ENCODE data around the gene DOCK9.

DOCK9 gene

GRCh38 chr13:98950705-98951104 lies 27.2 kb downstream of the DOCK9 start:
- DNase-seq (ENCODE audit: low read depth, low spot score) = no peak

DNA sequence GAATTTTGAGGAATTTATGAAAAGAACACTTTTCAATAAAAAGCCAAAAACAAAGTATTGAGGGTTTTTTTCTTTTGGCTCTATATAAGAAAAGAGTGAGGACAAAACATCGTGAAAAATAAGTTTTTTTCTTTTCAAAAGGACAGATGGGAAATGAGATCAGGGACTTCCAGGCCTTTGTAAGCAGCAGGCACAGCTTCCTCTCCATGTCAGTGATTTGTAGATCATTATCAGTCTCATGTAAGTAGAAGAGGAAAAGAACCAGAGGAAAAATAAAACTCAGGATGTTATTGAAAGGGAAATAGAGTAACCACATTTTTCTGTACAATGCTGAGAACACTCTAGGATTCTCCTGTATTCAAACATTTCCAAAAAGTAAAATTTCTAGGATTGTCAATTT lies 29.9 kb downstream of the DOCK9 start:
- DNase-seq (ENCODE audit: low read depth, low spot score) = no peak

- no peak for DNase-seq (ENCODE audit: low read depth, low spot score)
Observed at GRCh38 chr13:98945863-98946605, 31.8 kb downstream of the DOCK9 start.

GRCh38 chr13:98944336-98944735 lies 33.5 kb downstream of the DOCK9 start:
- DNase-seq (ENCODE audit: low read depth, low spot score) = no peak

DNA sequence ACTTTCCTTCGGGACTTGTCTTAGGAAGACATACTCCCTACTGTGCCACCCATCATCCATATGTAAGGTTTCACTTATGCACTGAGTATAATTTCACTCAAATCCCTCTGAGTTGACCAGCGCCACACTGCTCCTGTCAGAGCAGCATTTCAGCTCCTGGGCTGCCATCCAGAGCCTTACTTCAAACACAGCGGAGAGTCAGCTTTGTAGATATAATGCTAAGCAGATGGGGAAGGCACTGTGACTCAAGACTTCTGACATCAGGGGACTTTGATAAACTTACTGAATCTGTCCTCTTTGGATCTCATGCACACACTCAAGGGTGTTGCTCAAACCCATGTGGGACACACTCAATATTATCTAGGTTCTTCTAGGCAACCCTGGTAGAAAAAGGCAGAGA lies 34.9 kb downstream of the DOCK9 start:
- no peak for DNase-seq (ENCODE audit: low read depth, low spot score)

DNA sequence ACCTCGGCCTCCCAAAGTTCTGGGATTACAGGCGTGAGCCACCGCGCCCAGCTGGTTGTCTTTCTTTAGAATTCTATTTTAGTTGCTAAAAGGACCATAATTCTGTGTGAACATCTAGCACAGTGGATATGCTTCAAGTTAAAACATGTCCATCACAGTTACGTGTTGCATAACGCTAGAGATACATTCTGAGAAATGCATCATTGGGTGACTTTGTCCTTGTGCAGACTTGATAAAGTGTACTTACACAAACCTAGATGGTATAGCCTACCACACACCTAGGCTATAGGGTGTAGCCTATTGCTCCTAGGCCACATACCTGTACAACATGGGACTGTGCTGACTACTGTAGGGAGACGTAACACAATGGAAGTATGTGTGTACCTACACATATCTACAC lies 35.4 kb downstream of the DOCK9 start:
- DNase-seq (ENCODE audit: low read depth, low spot score) = no peak

DNA sequence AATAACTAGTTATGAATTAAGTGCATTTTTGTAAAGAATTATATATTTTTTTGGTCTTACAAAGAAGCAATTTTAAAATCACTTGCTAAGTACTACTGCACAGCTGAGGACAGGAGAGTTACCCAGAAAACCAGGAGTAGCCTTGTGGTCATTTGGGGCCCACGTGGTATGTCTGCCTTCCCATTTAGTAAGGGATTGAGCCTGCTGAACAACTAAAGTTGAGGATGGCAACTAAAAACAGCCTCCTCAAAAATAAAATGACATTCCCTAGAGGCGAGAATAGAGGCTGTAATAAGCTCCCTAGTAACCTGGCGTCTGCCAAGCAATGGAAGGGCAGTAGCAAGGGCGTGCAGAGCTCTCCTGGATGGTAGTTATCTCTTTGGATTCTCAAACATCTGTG lies 36.3 kb downstream of the DOCK9 start:
- DNase-seq (ENCODE audit: low read depth, low spot score) = no peak

DNA sequence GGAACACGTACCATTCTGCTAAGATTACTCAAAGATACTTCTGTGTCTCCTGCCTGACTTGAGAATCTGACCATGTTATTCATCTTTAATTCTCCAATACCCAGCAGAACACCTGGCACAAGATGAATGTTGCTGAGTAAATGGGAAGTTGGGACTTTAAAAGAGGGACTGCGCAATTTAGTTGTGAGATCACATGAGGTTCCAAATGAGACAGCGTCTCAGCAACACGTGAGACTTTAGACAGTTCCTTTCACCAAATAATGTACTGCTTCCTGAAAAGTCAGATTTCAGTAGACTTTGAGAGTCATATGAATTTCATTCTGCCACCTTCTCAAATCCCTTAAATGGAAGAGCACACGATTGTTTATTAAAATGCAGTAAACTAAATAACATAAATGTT lies 36.7 kb downstream of the DOCK9 start:
- DNase-seq (ENCODE audit: low read depth, low spot score) = no peak

DNA sequence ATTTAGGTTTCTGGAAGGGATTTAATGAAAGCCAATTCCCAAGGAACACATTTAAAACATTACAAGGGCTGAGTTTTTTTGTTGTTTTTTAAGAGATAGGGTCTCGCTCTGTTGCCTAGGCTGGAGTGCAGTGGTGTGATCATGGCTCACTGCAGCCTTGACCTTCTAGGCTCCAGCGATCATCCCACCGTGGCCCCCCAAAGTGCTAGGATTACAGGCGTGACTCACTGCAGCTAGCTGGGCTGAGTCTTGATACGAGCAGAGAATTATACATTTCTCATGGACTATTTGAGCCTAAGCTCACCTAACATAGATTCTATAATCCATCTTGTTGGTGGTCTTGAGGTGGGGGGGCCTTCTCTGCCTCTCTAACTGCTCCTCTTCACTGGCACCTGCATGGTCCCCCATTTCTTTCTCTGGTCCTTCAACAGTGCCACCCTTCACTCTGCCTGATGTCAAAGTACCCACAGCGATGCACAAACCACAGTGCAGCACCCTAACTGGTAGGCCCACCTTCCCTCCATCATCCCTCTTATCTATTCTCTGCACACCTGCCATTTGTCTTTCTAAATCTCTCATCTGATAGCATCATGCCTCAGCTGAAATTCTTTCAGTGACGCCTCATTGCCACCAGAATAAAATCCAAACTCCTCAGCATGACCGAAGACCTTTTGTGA lies 37.4 kb downstream of the DOCK9 start:
- DNase-seq (ENCODE audit: low read depth, low spot score) = no peak

GRCh38 chr13:98939660-98940191 lies 38.1 kb downstream of the DOCK9 start:
- no peak for DNase-seq (ENCODE audit: low read depth, low spot score)

DNA sequence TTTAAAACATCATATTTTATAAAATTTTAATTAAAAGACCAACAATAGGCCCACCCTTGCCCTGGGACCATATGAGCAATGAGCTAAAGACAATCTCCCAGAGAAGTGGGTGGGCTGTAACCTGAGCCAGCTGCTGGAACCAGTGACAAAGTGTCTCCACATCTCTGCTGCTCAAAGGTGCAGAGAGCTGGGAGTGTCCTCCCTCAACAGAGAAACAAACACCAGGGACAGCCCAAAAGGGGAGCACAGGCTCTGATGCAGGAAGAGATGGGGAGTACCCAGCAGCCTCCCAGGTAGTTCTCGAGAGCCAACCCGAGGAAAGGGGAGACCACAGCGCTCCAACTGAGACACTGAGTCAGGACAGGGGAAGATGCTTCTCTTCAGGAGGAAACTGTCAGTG lies 39.1 kb downstream of the DOCK9 start:
- DNase-seq (ENCODE audit: low read depth, low spot score) = no peak

GRCh38 chr13:98937911-98938381 lies 39.9 kb downstream of the DOCK9 start:
- no peak for DNase-seq (ENCODE audit: low read depth, low spot score)

DNA sequence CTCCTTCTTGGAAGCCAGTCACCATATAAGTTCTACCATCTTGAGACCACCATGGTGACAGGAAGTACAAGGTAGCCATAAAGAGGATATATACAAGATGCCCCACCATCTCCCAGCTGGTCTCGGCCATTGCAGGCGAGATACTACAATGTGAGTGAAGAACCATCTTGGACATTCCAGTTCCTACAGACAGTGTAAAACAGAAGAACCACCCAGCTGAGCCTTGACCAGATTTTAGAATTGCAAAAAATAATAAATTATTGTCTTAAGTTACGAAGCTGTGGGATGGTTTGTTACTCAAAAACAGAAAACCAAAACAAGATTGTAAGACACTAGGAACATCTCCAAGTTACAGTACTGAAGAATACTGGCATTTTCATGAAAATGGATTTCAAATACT lies 43.6 kb downstream of the DOCK9 start:
- DNase-seq (ENCODE audit: low read depth, low spot score) = no peak

DNA sequence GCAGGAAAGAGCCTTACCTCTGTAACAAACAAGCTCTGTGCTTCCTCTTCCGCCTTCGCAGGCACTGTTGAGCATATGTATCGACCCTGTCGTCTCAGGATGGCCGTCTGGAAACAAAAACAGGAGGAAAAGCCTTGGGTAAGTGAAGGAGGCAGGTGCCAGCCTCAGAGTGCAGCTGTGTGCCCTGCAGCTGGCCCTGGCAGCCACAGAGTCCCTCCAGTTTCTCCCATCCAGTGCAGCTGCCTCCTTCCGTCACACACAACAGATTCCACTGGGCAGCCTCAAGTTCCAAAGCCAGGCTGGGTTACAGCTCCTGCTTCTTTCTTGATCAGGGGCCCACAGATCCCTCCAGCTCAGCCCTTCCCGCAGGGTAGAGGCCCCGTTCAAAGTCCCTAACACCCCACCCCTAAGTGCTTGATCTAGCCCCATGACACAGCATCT lies 47.7 kb downstream of the DOCK9 start:
- no peak for DNase-seq (ENCODE audit: low read depth, low spot score)

DNA sequence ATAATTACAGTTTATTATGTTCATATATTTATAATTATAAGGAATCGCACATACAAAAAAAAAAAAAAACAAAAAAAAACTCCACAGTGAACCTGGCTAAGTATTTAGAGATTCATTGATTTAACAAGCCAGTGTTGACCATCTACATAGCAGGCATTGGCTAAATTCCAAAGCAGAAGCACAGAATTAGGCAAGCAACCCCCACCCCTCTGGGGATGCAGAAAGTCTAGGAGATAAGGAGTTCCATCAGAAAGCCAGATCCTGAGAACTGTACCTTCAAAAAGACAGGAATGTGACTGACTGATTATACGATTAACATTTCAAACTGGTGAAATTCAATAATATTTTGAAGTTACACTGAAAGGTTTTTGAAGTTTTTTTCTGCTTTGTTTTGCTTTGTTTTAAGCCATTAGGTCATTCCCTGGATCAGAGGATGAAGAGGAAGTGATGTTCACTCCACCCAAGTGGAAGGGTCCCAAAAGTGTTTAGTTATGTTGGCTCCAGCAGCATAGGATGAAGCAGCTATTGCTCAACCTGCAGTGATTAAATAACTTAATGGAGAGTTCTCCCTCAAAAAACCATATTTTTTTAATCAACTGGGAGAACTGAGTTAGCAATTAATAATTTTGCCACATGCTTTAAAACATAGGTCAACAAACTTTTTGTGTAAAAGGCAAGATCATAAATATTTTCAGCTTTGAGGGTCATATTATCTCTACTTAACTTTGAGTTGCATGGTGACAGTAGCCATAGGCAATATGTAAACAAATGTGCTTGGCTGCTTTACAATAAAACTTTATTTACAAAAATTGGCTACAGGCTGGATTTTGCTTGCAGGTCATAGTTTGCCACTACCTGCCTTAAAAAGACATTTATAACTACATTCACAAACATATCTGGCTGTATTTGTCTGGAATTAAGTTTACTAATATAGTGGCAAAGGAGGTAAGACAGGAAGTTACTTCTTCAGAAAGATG lies 49.6 kb downstream of the DOCK9 start:
- DNase-seq (ENCODE audit: low read depth, low spot score) = no peak

GRCh38 chr13:98925949-98926348 lies 51.9 kb downstream of the DOCK9 start:
- DNase-seq (ENCODE audit: low read depth, low spot score) = no peak

GRCh38 chr13:98923641-98924397 lies 54.0 kb downstream of the DOCK9 start:
- no peak for DNase-seq (ENCODE audit: low read depth, low spot score)

GRCh38 chr13:98922306-98922705 lies 55.6 kb downstream of the DOCK9 start:
- DNase-seq (ENCODE audit: low read depth, low spot score) = no peak

DNA sequence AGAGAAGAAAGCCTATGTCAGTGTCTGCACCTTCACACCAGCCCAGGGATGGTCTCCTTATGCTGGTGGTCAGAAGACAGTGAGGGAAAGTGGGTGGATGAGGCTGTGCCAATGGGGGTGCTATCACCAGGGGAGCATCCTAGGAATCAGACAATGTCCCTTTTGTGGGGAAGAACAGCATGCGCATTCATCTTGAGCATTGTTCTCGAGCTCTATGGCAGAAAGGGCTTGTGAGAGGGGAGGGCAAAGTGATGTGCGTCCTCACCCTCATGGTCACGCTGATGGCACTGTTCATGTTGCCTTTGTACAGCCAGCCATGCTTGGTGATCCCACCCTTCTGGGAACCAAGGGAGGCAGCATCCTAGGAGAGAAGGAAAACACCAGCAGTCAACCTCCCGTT lies 56.1 kb downstream of the DOCK9 start:
- no peak for DNase-seq (ENCODE audit: low read depth, low spot score)

GRCh38 chr13:98921015-98921580 lies 56.8 kb downstream of the DOCK9 start:
- no peak for DNase-seq (ENCODE audit: low read depth, low spot score)

- no peak for DNase-seq (ENCODE audit: low read depth, low spot score)
Observed at GRCh38 chr13:98919566-98919965, 58.3 kb downstream of the DOCK9 start.
